Caco-2 (cell line): ENCODE data around the gene CCR2. TPM values are rescaled to one million over a fixed set of nuclear protein-coding genes. Genes with fewer than 3 reads are reported as not detected.

ENCODE experiments used
- BruUV-seq: library from RNA; stranded (reverse); fragments of 400-500 nt; replicated peaks from 2 replicates; lab custom pipeline; 2021; lab: Mats Ljungman, UMichigan
- CTCF ChIA-PET: fragments of 300-600 bp; sonication (Branson Sonifier 250); formaldehyde crosslinking; loops from one replicate; lab custom pipeline; 2022; ENCODE audit warnings: antibody characterized with exemption; lab: Charles Lee
- POLR2A ChIA-PET: fragments of 300-600 bp; sonication (Branson Sonifier 250); formaldehyde crosslinking; loops from one replicate; lab custom pipeline; 2022; ENCODE audit warnings: antibody characterized with exemption; lab: Charles Lee
- DNase-seq, 2 experiments: peaks; one replicate each; pipeline versions ENCODE4 v3.0.0 to v3.0.0-alpha.2; 2020 to 2022
- H3K27me3 ChIP-seq: replicated peaks from 2 replicates; pipeline ENCODE4 v1.6.0; 2011; ENCODE audit warnings: low read length; ENCODE audit not compliant: control insufficient read depth, insufficient read depth
- H3K36me3 ChIP-seq: 2 replicates; pipeline ENCODE4 v1.5.1; 2011; ENCODE audit warnings: low read length; ENCODE audit not compliant: control insufficient read depth, insufficient read depth
- H3K4me1 ChIP-seq: fragments of 250-450 bp; sonication (Bioruptor Pico); 2 replicates; pipeline ENCODE4 v1.5.1; 2020; ENCODE audit warnings: mild to moderate bottlenecking
- H3K4me3 ChIP-seq: 2 replicates; pipeline ENCODE4 v1.5.1; 2011; ENCODE audit warnings: low read depth, mild to moderate bottlenecking, control low read depth, low read length
- H3K9me3 ChIP-seq: fragments of 250-450 bp; sonication (Bioruptor Pico); 2 replicates; pipeline ENCODE4 v1.5.1; 2020; ENCODE audit warnings: mild to moderate bottlenecking, moderate library complexity
- H3K27ac Mint-ChIP-seq: one replicate; pipeline ENCODE4 v1.8.0; 2022; ENCODE audit warnings: mixed read lengths; ENCODE audit not compliant: unreplicated experiment
- H3K27me3 Mint-ChIP-seq: one replicate; pipeline ENCODE4 v1.8.0; 2022; ENCODE audit warnings: mixed read lengths; ENCODE audit not compliant: insufficient read depth, unreplicated experiment
- H3K36me3 Mint-ChIP-seq: one replicate; pipeline ENCODE4 v1.8.0; 2022; ENCODE audit warnings: mild to moderate bottlenecking, mixed read lengths; ENCODE audit not compliant: insufficient read depth, unreplicated experiment
- H3K4me1 Mint-ChIP-seq: one replicate; pipeline ENCODE4 v1.8.0; 2022; ENCODE audit warnings: low read depth, mixed read lengths; ENCODE audit not compliant: unreplicated experiment
- H3K4me3 Mint-ChIP-seq: one replicate; pipeline ENCODE4 v1.8.0; 2022; ENCODE audit warnings: mild to moderate bottlenecking, moderate library complexity, mixed read lengths; ENCODE audit not compliant: unreplicated experiment
- H3K9me3 Mint-ChIP-seq: one replicate; pipeline ENCODE4 v1.8.0; 2022; ENCODE audit warnings: mixed read lengths; ENCODE audit not compliant: unreplicated experiment
- CTCF ChIP-seq, 2 experiments: fragments of 200-600 bp in 1 of 2; IDR thresholded peaks; 1 replicate in 1 of 2; 2 replicates in 1 of 2; pipeline versions ENCODE4 v1.5.1 to v1.8.0; 2011 to 2022; ENCODE audit warnings: antibody characterized with exemption in 1 of 2, control low read depth in 1 of 2, inconsistent platforms in 1 of 2, low read depth in 1 of 2, low read length in 1 of 2, mild to moderate bottlenecking in 1 of 2, moderate library complexity in 1 of 2; ENCODE audit not compliant: insufficient read depth in 1 of 2, severe bottlenecking in 1 of 2, unreplicated experiment in 1 of 2
- intact Hi-C: fragments of 100-400 bp; cut with micrococcal nuclease; formaldehyde crosslinking; loops from one replicate; pipeline ENCODE4 v1.10.0; 2022; ENCODE audit not compliant: unreplicated experiment
- total RNA-seq: library from RNA; stranded (reverse); gene quantifications from 2 replicates; pipeline ENCODE4 v1.2.3, GENCODE V29; 2022

CCR2 gene
- total RNA-seq, 1 experiment from 2014 or later: not detected

GRCh38 chr3:46356276-46356675 is 2.4 kb downstream of the CCR2 start:
- ChIA-PET POLR2A (no interaction called here), CTCF (no interaction called here)
- Histone ChIP-seq H3K36me3 (no peaks in the 10 kb centered on the region), H3K9me3 (no peaks in the 10 kb centered on the region), H3K4me1 (no peaks in the 10 kb centered on the region), H3K27me3 (peaks cover 1% of the 10 kb centered on the region), H3K4me3 (no peak overlapping the region)
- no peaks in the 10 kb centered on the region for H3K27me3 Mint-ChIP-seq
- no TSS peak for BruUV-seq
- no peak overlapping the region for H3K27ac Mint-ChIP-seq
- peaks cover 2% of the 10 kb centered on the region for H3K36me3 Mint-ChIP-seq
- TF ChIP-seq CTCF (IDR thresholded peaks at IDR 0.05; ENCODE audit: insufficient read depth in 1 of 2, low read depth in 1 of 2, low read length in 1 of 2, severe bottlenecking in 1 of 2, unreplicated experiment in 1 of 2): no peak
- no peak for DNase-seq
- H3K9me3 Mint-ChIP-seq: peaks cover 11% of the 10 kb centered on the region
- intact Hi-C loops: no loop called here
- H3K4me3 Mint-ChIP-seq: no peak overlapping the region
- peaks cover 11% of the 10 kb centered on the region for H3K4me1 Mint-ChIP-seq

- ChIA-PET POLR2A (no interaction called here), CTCF (no interaction called here)
- Histone ChIP-seq H3K4me3 (no peak overlapping the region), H3K36me3 (no peaks in the 10 kb centered on the region), H3K27me3 (peaks cover 1% of the 10 kb centered on the region), H3K9me3 (no peaks in the 10 kb centered on the region), H3K4me1 (no peaks in the 10 kb centered on the region)
- Mint-ChIP-seq H3K4me3 (no peak overlapping the region), H3K27me3 (no peaks in the 10 kb centered on the region), H3K9me3 (peaks cover 11% of the 10 kb centered on the region), H3K36me3 (peaks cover 5% of the 10 kb centered on the region), H3K4me1 (peaks cover 14% of the 10 kb centered on the region), H3K27ac (no peak overlapping the region)
- DNase-seq: no peak
- TF ChIP-seq CTCF (IDR thresholded peaks at IDR 0.05; ENCODE audit: insufficient read depth in 1 of 2, low read depth in 1 of 2, low read length in 1 of 2, severe bottlenecking in 1 of 2, unreplicated experiment in 1 of 2): no peak
- BruUV-seq: no TSS peak
- intact Hi-C loops: no loop called here
Observed at GRCh38 chr3:46356909-46357308, 3.0 kb downstream of the CCR2 start.

GRCh38 chr3:46358466-46358865 is 4.6 kb downstream of the CCR2 start:
- POLR2A ChIA-PET: interaction anchor here (0.6 kb wide), 1 partner anchor 150 kb away, joined by 3 read pairs; the partner anchor contains the start of gene CCR1
- Histone ChIP-seq H3K4me1 (no peaks in the 10 kb centered on the region), H3K27me3 (no peaks in the 10 kb centered on the region), H3K9me3 (no peaks in the 10 kb centered on the region), H3K36me3 (no peaks in the 10 kb centered on the region), H3K4me3 (no peak overlapping the region)
- Mint-ChIP-seq H3K9me3 (peaks cover 11% of the 10 kb centered on the region), H3K36me3 (peaks cover 5% of the 10 kb centered on the region), H3K27me3 (no peaks in the 10 kb centered on the region), H3K27ac (no peak overlapping the region), H3K4me3 (no peak overlapping the region), H3K4me1 (peaks cover 14% of the 10 kb centered on the region)
- CTCF ChIA-PET: no interaction called here
- no TSS peak for BruUV-seq
- intact Hi-C loops: no loop called here
- no peak for DNase-seq
- TF ChIP-seq CTCF (IDR thresholded peaks at IDR 0.05; ENCODE audit: insufficient read depth in 1 of 2, low read depth in 1 of 2, low read length in 1 of 2, severe bottlenecking in 1 of 2, unreplicated experiment in 1 of 2): no peak
